Muscle layer of duodenum (tissue), 2 donors: ENCODE results near the gene CIDEA.

Experiments used
- H3K27ac ChIP-seq: one replicate; pipeline ENCODE4 v1.7.0; 2013; ENCODE audit warnings: mild to moderate bottlenecking, low read length
- H3K27me3 ChIP-seq: one replicate; pipeline ENCODE4 v1.7.0; 2013; ENCODE audit warnings: low read depth, mild to moderate bottlenecking, control low read depth, low read length
- H3K36me3 ChIP-seq, 2 donors: one replicate each; pipeline ENCODE4 v1.7.0; 2013; ENCODE audit warnings: low read length in 2 of 2, control low read depth in 1 of 2, mild to moderate bottlenecking in 1 of 2; ENCODE audit not compliant: insufficient read depth in 2 of 2, control insufficient read depth in 1 of 2
- H3K4me1 ChIP-seq, 2 donors: one replicate each; pipeline ENCODE4 v1.7.0; 2013; ENCODE audit warnings: low read length in 2 of 2, mild to moderate bottlenecking in 2 of 2, control low read depth in 1 of 2, moderate library complexity in 1 of 2; ENCODE audit not compliant: insufficient read depth in 2 of 2, control insufficient read depth in 1 of 2
- H3K4me3 ChIP-seq, 2 donors: one replicate each; pipeline ENCODE4 v1.7.0; 2013; ENCODE audit warnings: low read length in 2 of 2, low read depth in 1 of 2, mild to moderate bottlenecking in 1 of 2
- H3K9me3 ChIP-seq, 2 donors: one replicate each; pipeline ENCODE4 v1.7.0; 2013; ENCODE audit warnings: low read length in 2 of 2, control low read depth in 1 of 2, mild to moderate bottlenecking in 1 of 2; ENCODE audit not compliant: control insufficient read depth in 1 of 2
- donor health status: healthy.

CIDEA gene

DNA sequence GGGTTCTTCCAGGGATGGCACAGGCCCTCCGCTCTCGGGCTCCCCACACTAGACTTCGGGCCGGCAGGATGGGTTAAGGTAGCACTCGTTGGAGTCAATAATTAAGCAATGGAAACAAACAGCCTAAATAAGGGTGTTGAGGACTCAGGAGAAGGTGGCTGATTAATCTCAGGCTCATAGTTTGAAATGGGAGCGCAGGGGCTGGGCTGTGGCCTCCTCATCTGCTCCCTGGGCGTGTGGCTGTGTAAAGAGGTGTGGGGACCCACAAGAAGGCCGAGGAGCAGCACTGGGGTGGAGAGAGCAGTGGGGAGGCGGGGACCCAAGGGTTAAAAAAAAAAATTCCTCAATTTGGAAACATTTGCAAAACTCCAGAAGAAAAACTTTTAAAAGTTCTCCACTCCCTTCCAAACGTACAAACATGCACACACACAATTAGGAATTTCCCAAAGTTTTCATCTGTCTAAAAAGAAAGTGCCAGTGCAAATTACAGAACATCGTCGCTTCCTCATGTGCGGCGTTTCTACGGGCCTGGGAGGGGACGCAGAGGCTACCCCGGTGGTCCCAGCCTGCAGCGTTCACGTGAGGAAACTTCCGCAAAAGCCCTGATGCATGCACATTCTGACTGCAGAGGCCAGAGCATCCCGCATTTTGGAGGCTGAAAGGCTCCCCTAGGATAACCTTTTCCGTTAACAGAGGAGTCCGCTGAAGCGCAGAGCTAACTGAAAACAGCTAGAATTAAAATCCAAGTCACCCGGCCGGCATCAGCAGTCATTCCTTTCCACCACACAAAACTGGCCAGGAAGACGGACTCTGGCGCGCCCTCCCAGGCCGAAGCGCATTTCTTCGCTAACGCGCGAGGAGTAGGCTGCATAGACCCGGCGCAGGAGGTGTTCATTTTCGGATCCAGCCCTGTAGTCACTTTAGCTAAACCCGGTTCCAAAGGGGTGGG, 52.9 kb downstream of the CIDEA start:
- peaks cover 6 to 11% of the 10 kb centered on the region in 2 donors for H3K36me3 ChIP-seq
- no peaks in the 10 kb centered on the region for H3K9me3 ChIP-seq
- peak overlapping the region; percentile 70 to 75 for H3K4me3 ChIP-seq
- H3K27me3 ChIP-seq, result no peaks in the 10 kb centered on the region
- peaks cover 0 to 39% of the 10 kb centered on the region in 2 donors for H3K4me1 ChIP-seq
- H3K27ac ChIP-seq, result peak overlapping the region; percentile 85

DNA sequence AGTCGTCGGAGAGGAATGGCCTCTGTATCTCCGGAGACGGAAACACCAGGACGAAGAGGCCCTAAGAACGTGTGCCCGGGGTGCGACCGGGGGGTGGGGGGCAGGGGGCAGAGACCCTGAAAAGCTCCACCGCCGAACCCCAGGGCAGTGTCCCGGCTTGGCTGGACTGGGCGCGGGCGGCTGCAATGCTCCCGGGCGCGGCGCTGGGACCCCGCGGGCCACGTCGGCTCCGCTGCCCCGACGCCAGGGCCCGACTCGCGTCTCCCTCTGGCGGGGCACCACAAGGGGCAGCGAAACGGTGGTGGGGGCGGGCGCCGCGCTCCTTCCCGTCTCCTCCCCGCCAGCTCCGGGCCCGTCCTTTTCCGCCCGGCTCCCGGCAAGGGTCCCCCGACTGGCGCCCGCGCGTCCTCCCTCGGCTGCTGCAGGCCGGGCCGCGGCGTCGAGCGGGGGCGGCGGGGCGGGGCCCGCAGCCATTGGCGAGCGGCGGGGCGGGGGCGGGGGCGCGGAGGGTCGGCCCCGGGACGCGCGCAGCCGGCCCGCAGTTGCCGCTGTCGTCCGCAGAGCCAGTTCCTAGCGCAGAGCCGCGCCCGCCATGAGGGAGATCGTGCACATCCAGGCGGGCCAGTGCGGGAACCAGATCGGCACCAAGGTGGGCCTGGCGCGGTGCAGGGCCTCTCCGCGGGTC, 53.7 kb downstream of the CIDEA start, which contains the start of gene TUBB6:
Gene TUBB6 (plus strand): TSS at position 541 of the 685 bp plus-strand sequence. CDS start 52 bp downstream, at position 593.
- peaks cover 6 to 15% of the 10 kb centered on the region in 2 donors for H3K36me3 ChIP-seq
- H3K27ac ChIP-seq, result peak within 1 kb of the TSS; percentile 85
- no peaks in the 10 kb centered on the region for H3K27me3 ChIP-seq
- peaks cover 0 to 40% of the 10 kb centered on the region in 2 donors for H3K4me1 ChIP-seq
- H3K9me3 ChIP-seq, result peaks cover 0 to 3% of the 10 kb centered on the region in 2 donors
- H3K4me3 ChIP-seq, result peak within 1 kb of the TSS; percentile 72 to 75

DNA sequence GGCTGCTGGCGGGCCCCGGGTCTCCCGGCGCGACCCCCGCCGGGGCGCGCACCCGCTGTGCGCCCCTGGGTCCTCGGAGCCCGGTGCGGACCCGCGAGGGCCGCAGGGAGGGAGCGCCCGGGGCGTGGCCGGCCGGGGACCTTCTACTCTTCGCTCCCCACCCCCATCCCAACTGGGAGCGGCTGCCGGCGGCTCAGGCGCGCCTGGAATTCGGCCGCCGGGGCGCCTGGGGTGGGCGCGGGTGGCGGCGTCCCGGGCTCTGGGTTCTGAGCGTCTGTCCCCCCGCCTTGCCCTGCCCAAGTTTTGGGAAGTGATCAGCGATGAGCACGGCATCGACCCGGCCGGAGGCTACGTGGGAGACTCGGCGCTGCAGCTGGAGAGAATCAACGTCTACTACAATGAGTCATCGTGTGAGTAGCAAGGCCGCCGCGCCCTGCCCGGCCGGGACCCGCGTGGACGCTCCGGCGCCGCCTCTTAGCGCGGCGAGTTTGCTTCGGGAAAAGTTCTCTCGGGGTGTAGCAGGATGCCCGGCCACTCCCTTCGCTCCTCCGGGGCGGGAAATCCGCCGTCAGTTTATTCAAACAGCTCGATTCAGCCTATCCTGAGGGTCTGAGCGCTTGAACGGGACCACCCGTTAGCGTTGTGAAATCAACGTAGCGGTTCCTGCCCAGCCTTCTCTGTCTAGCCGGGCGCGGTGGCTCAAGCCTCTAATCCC, 54.4 kb downstream of the CIDEA start:
- no peaks in the 10 kb centered on the region for H3K27me3 ChIP-seq

DNA sequence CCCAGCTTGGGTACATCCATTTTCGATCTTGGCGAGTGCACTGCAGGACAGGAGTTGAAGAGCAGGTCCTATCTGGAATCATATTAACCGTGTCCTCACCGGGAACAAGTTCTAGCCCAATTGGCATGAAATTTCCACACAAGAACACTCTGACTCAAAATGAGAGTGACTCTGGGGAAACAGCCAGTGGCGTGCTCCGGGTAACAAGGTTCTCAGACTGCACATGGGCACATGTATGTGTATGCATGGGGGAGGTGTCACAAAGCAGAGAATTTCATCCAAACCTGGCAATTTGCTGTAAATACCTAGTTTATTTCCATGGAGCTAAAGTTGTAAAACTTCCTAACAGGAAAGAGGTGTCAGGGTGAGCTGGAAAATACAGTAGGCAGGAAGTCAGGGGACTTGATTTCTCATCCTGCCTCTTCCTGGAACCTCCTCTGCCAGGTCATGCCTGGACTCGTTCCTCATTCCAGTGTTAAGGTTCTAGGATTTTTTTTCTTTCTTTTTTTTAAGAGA, 55.6 kb downstream of the CIDEA start:
- peak overlapping the region; percentile 81 for H3K27ac ChIP-seq
- H3K27me3 ChIP-seq, result no peaks in the 10 kb centered on the region
- H3K36me3 ChIP-seq, result peaks cover 12 to 19% of the 10 kb centered on the region in 2 donors
- peaks cover 0 to 3% of the 10 kb centered on the region in 2 donors for H3K9me3 ChIP-seq
- peaks cover 0 to 55% of the 10 kb centered on the region in 2 donors for H3K4me1 ChIP-seq
- H3K4me3 ChIP-seq, result peak overlapping the region; percentile 63 to 72

More for the DNA sequence above, 54.4 kb downstream of the CIDEA start:
- Histone ChIP-seq H3K9me3 (peaks cover 0 to 3% of the 10 kb centered on the region in 2 donors), H3K36me3 (peaks cover 6 to 15% of the 10 kb centered on the region in 2 donors), H3K4me1 (peaks cover 0 to 47% of the 10 kb centered on the region in 2 donors), H3K27ac (peak overlapping the region; percentile 81), H3K4me3 (peak overlapping the region; percentile 63 to 72)

DNA sequence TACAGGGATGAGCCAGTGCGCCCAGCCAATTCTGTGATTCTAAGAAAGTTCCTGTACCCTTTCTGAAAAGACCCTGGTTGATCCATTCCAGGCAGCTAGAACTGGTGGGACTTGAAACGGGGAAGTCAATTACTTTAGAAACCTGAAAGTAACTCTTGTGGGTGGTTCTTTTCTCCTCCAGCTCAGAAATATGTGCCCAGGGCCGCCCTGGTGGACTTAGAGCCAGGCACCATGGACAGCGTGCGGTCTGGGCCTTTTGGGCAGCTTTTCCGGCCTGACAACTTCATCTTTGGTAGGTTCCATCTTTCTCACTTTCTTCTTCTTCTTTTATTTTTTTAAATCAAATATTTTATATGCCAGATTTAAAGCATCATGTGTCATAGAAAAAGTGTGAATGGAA, 56.6 kb downstream of the CIDEA start:
- H3K4me3 ChIP-seq, result peak overlapping the region; percentile 16 to 72
- peaks cover 0 to 3% of the 10 kb centered on the region in 2 donors for H3K9me3 ChIP-seq
- peaks cover 0 to 55% of the 10 kb centered on the region in 2 donors for H3K4me1 ChIP-seq
- H3K27me3 ChIP-seq, result no peaks in the 10 kb centered on the region
- H3K36me3 ChIP-seq, result peaks cover 16 to 22% of the 10 kb centered on the region in 2 donors
- H3K27ac ChIP-seq, result no peak overlapping the region

DNA sequence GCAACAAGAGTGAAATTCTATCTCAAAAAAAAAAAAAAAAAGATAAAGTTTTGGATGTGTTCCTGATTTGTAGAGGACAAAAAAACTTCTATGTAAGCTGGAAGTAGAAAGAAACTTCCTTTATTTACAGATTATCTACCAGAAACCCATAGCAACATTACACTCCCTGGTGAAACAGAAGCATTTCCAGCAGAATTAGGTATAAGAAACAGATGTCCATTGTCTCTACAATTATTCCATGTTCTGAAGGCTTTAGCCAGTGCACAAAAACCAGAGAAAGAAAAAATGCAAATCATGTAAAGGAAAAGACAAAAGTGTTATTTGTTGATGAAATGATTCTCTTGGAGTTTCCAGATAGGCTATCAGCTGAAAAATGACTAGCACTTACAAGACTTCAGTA, 58.8 kb downstream of the CIDEA start:
- Histone ChIP-seq H3K4me3 (no peak overlapping the region), H3K27ac (no peak overlapping the region), H3K4me1 (peaks cover 2 to 66% of the 10 kb centered on the region in 2 donors), H3K9me3 (peaks cover 0 to 3% of the 10 kb centered on the region in 2 donors), H3K27me3 (no peaks in the 10 kb centered on the region), H3K36me3 (peaks cover 16 to 25% of the 10 kb centered on the region in 2 donors)

DNA sequence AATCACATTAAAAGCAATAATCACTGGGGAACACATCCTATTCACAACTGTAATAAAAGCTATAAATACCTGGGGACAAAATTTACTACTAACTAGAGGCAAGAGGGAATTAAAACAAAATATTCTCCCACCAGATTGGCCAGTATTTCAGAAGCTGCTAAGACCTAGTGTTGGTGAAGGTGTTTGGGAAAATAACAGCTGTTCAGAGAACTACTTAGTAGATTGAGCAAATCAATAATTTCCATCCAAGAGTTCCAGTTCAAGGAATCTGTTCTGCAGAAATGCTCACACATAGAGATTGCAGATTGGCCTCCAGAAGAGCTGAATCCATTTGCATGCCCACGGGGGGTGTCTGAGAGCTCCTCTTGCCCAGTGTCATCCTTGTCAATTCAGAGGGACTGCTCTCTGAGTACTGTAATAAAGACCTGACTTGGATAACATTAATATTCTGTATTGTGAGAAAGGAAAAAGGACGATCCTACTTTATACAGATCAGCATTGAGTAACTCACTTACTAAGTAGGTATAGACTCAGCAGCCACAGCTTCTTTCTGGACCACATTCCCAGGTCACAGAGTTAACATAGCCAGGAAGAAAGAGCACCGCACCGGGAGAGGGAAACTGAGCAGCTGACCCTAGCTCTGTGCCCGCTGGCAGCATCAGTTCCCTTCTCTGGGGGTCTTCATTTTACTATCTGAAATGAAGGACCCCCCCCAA, 59.5 kb downstream of the CIDEA start:
- peaks cover 9 to 74% of the 10 kb centered on the region in 2 donors for H3K4me1 ChIP-seq
- H3K27ac ChIP-seq, result peak overlapping the region; percentile 52
- peaks cover 16 to 25% of the 10 kb centered on the region in 2 donors for H3K36me3 ChIP-seq
- no peaks in the 10 kb centered on the region for H3K27me3 ChIP-seq
- H3K9me3 ChIP-seq, result peaks cover 0 to 3% of the 10 kb centered on the region in 2 donors
- no peak overlapping the region for H3K4me3 ChIP-seq

DNA sequence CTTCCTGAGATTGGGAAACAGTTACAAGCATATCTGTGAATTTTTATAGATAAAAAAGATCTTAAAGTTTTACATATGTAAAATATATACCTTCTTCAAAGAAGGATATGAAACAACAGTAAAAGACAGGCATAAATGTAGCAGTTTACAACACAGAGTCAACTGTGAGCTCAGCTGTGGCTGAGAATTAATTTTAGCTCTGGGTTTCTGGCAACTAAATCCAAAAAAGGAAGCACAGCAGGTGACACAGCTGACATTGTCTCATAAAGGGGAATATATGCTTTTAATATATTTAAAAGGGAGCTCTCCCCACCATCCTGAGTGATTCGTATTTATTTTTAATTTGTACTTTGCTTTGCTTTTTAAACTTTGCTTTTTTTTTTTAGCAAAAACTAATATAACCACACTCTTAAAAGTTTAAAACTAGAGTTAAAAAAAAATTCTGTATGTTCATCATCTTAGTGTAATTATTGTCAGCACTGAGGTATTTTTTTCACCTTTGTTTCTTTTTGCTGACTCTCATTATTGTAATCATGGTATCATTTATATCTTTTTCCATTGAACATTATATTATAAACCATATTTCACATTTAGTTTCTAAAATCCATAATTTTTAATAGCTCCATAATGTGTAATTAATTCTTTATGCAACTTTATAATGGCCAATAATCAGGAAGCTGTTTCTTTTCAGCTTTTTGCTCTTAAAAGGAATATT, 60.6 kb downstream of the CIDEA start:
- peaks cover 16 to 28% of the 10 kb centered on the region in 2 donors for H3K36me3 ChIP-seq
- no peak overlapping the region for H3K4me3 ChIP-seq
- peaks cover 0 to 3% of the 10 kb centered on the region in 2 donors for H3K9me3 ChIP-seq
- H3K27ac ChIP-seq, result peak overlapping the region; percentile 52
- no peaks in the 10 kb centered on the region for H3K27me3 ChIP-seq
- H3K4me1 ChIP-seq, result peaks cover 9 to 76% of the 10 kb centered on the region in 2 donors

DNA sequence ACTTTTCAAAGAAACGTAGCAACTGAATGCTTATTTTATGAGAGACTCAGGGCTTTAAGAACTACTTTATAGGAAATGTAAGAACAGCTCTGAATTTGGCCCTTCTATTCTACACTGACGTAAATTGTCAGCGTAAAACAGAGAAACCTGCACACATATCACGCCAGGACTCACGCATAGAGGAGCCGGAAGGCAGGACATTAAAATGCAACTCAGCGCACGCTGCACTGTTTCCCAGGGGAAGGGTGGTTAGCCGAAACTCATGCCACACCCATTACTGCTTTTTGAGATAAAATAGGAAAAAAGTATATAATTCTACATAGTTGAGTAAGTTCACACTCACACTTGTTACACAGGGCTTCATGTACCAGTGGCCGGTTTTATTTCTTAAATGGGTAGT, 61.3 kb downstream of the CIDEA start:
- Histone ChIP-seq H3K4me1 (peaks cover 9 to 74% of the 10 kb centered on the region in 2 donors), H3K27ac (peak overlapping the region; percentile 45), H3K4me3 (peak overlapping the region in 1 of 2 donors; percentile 17), H3K27me3 (no peaks in the 10 kb centered on the region), H3K9me3 (peaks cover 0 to 3% of the 10 kb centered on the region in 2 donors), H3K36me3 (peaks cover 19 to 31% of the 10 kb centered on the region in 2 donors)
